H9 (cell line): Measurements from ENCODE around the gene NOVA2. TPM values are rescaled to one million over a fixed set of nuclear protein-coding genes. Genes with fewer than 3 reads are reported as not detected.

Experiments used
- DNase-seq: peaks from one replicate; pipeline ENCODE4 v3.0.0-alpha.2; 2017
- H2AFZ ChIP-seq: one replicate; pipeline ENCODE4 v1.6.1; 2013; ENCODE audit warnings: mild to moderate bottlenecking, low read length, control low read depth, moderate library complexity
- H2AK5ac ChIP-seq: 2 replicates; pipeline ENCODE4 v1.6.1; 2013; ENCODE audit warnings: low read length, control low read depth, mixed read lengths; ENCODE audit not compliant: insufficient read length
- H2BK120ac ChIP-seq: one replicate; pipeline ENCODE4 v1.6.1; 2013; ENCODE audit warnings: low read depth, mild to moderate bottlenecking, low read length, control low read depth, inconsistent platforms; ENCODE audit not compliant: poor library complexity, severe bottlenecking
- H2BK12ac ChIP-seq: 2 replicates; pipeline ENCODE4 v1.6.1; 2013; ENCODE audit warnings: low read length, control low read depth, mixed read lengths, low read depth; ENCODE audit not compliant: insufficient read length
- H2BK15ac ChIP-seq: 2 replicates; pipeline ENCODE4 v1.6.1; 2013; ENCODE audit warnings: low read depth, low read length, control low read depth
- H2BK20ac ChIP-seq: one replicate; pipeline ENCODE4 v1.6.1; 2013; ENCODE audit warnings: low read depth, mild to moderate bottlenecking, low read length, control low read depth, inconsistent platforms; ENCODE audit not compliant: poor library complexity, severe bottlenecking
- H2BK5ac ChIP-seq: 2 replicates; pipeline ENCODE4 v1.6.1; 2013; ENCODE audit warnings: low read length, control low read depth, mixed read lengths; ENCODE audit not compliant: insufficient read length
- H3K14ac ChIP-seq: 2 replicates; pipeline ENCODE4 v1.6.1; 2013; ENCODE audit warnings: low read length, control low read depth; ENCODE audit not compliant: insufficient read depth
- H3K18ac ChIP-seq: 2 replicates; pipeline ENCODE4 v1.6.1; 2013; ENCODE audit warnings: low read depth, mild to moderate bottlenecking, mixed read lengths, low read length, control low read depth; ENCODE audit not compliant: insufficient read length
- H3K23ac ChIP-seq: 2 replicates; pipeline ENCODE4 v1.6.1; 2013; ENCODE audit warnings: low read length, control low read depth, mixed read lengths, low read depth; ENCODE audit not compliant: insufficient read length
- H3K23me2 ChIP-seq: 2 replicates; pipeline ENCODE4 v1.6.1; 2013; ENCODE audit warnings: low read depth, mild to moderate bottlenecking, mixed read lengths, low read length, control low read depth; ENCODE audit not compliant: insufficient read length, poor library complexity, severe bottlenecking
- H3K27ac ChIP-seq: 2 replicates; pipeline ENCODE4 v1.5.1; 2013; ENCODE audit warnings: low read length, control low read depth, mixed read lengths, low read depth; ENCODE audit not compliant: insufficient read length
- H3K27me3 ChIP-seq: 2 replicates; pipeline ENCODE4 v1.6.1; 2013; ENCODE audit warnings: low read length, control low read depth, inconsistent platforms; ENCODE audit not compliant: insufficient read depth
- H3K4ac ChIP-seq: 2 replicates; pipeline ENCODE4 v1.6.1; 2013; ENCODE audit warnings: low read depth, mild to moderate bottlenecking, control low read depth, inconsistent platforms, low read length, moderate library complexity
- H3K4me1 ChIP-seq: 2 replicates; pipeline ENCODE4 v1.6.1; 2013; ENCODE audit warnings: low read length, control low read depth, inconsistent platforms; ENCODE audit not compliant: insufficient read depth
- H3K4me2 ChIP-seq: 2 replicates; pipeline ENCODE4 v1.6.1; 2013; ENCODE audit warnings: low read length, control low read depth, mixed read lengths; ENCODE audit not compliant: insufficient read length, insufficient read depth
- H3K56ac ChIP-seq: 2 replicates; pipeline ENCODE4 v1.6.1; 2013; ENCODE audit warnings: low read depth, mild to moderate bottlenecking, mixed read lengths, low read length, control low read depth; ENCODE audit not compliant: insufficient read length
- H3K79me1 ChIP-seq: 2 replicates; pipeline ENCODE4 v1.6.1; 2013; ENCODE audit warnings: low read depth, mild to moderate bottlenecking, moderate library complexity, low read length, control low read depth, inconsistent platforms; ENCODE audit not compliant: insufficient read depth, poor library complexity, severe bottlenecking
- H3K79me2 ChIP-seq: 2 replicates; pipeline ENCODE4 v1.6.1; 2013; ENCODE audit warnings: low read length, control low read depth, inconsistent platforms; ENCODE audit not compliant: insufficient read depth
- H3K9ac ChIP-seq: 2 replicates; pipeline ENCODE4 v1.6.1; 2013; ENCODE audit warnings: low read length, control low read depth, mixed read lengths; ENCODE audit not compliant: insufficient read length; ENCODE audit errors: extremely low read depth
- H3K9me3 ChIP-seq: one replicate; pipeline ENCODE4 v1.6.1; 2013; ENCODE audit warnings: low read depth, low read length, inconsistent platforms; ENCODE audit not compliant: control insufficient read depth
- H3T11ph ChIP-seq: one replicate; pipeline ENCODE4 v1.6.1; 2013; ENCODE audit warnings: mild to moderate bottlenecking, low read length, control low read depth, inconsistent platforms
- H4K20me1 ChIP-seq: one replicate; pipeline ENCODE4 v1.6.1; 2013; ENCODE audit not compliant: control insufficient read depth, insufficient read length, insufficient read depth
- H4K5ac ChIP-seq: 2 replicates; pipeline ENCODE4 v1.6.1; 2013; ENCODE audit warnings: low read depth, mild to moderate bottlenecking, mixed read lengths, low read length, control low read depth; ENCODE audit not compliant: insufficient read length
- H4K8ac ChIP-seq: replicated peaks from 2 replicates; pipeline ENCODE4 v1.6.1; 2013; ENCODE audit warnings: low read length, control low read depth, mixed read lengths, low read depth; ENCODE audit not compliant: insufficient read length
- H4K91ac ChIP-seq: 2 replicates; pipeline ENCODE4 v1.6.1; 2013; ENCODE audit warnings: low read depth, mild to moderate bottlenecking, moderate library complexity, mixed read lengths, low read length, control low read depth; ENCODE audit not compliant: insufficient read length
- H3K27ac Mint-ChIP-seq, 3 experiments: 2 replicates in 2 of 3; 3 replicates in 1 of 3; pipeline ENCODE4 v1.8.0; 2020 to 2021; ENCODE audit warnings: mixed read lengths in 3 of 3, mild to moderate bottlenecking in 1 of 3, moderate library complexity in 1 of 3
- H3K27me3 Mint-ChIP-seq: 2 replicates; pipeline ENCODE4 v1.8.0; 2021; ENCODE audit warnings: low read depth, mild to moderate bottlenecking, moderate library complexity, mixed read lengths
- H3K36me3 Mint-ChIP-seq, 3 experiments: 2 replicates in 2 of 3; 3 replicates in 1 of 3; pipeline ENCODE4 v1.8.0; 2020 to 2021; ENCODE audit warnings: low read depth in 3 of 3, mixed read lengths in 3 of 3; ENCODE audit not compliant: insufficient read depth in 1 of 3
- H3K4me1 Mint-ChIP-seq, 2 experiments: 2 replicates each; pipeline ENCODE4 v1.8.0; 2020; ENCODE audit warnings: mixed read lengths in 2 of 2
- H3K4me3 Mint-ChIP-seq, 2 experiments: 2 replicates in 1 of 2; 3 replicates in 1 of 2; pipeline ENCODE4 v1.8.0; 2020 to 2021; ENCODE audit warnings: mild to moderate bottlenecking in 2 of 2, mixed read lengths in 2 of 2, moderate library complexity in 1 of 2
- H3K9me3 Mint-ChIP-seq, 2 experiments: 2 replicates in 1 of 2; 3 replicates in 1 of 2; pipeline ENCODE4 v1.8.0; 2020; ENCODE audit warnings: mild to moderate bottlenecking in 2 of 2, mixed read lengths in 2 of 2, moderate library complexity in 1 of 2
- CTCF ChIP-seq: fragments of 200-600 bp; sonication (generic); conservative IDR thresholded peaks from 3 replicates; pipeline ENCODE4 v1.8.0; 2021; ENCODE audit warnings: antibody characterized with exemption, mild to moderate bottlenecking
- WGBS: extraction: QIAGEN DNeasy Blood & Tissue Kit; methylation state at CpG from one replicate; pipeline ENCODE4 v1.1.7; 2013; ENCODE audit warnings: missing lambda C conversion rate, low lambda C conversion rate, mixed read lengths; ENCODE audit not compliant: insufficient read length; ENCODE audit errors: extremely low coverage; 5-methylcytosine and 5-hydroxymethylcytosine counted together
- total RNA-seq: library from RNA; stranded (reverse); gene quantifications from 2 replicates; pipeline ENCODE4 v1.2.1, GENCODE V29; 2021

Gene NOVA2
- total RNA-seq, 1 experiment from 2014 or later: 8.8 TPM

GRCh38 chr19:45919678-45920077 is 54.0 kb downstream of the NOVA2 start:
- Mint-ChIP-seq H3K27me3 (peaks cover 16% of the 10 kb centered on the region; the same call in 1 of the 2 replicates), H3K27ac (no peak overlapping the region; a peak in 1 of 7 replicates), H3K4me1 (peaks cover 5 to 11% of the 10 kb centered on the region in 2 experiments; a peak in 3 of 4 replicates), H3K4me3 (no peak overlapping the region), H3K36me3 (no peaks in the 10 kb centered on the region), H3K9me3 (no peaks in the 10 kb centered on the region)
- Histone ChIP-seq H3K23ac (no peak overlapping the region), H3K4me2 (no peak overlapping the region), H4K5ac (no peak overlapping the region), H3K4me1 (no peaks in the 10 kb centered on the region), H3K79me2 (no peaks in the 10 kb centered on the region), H3K27ac (no peak overlapping the region), H3K56ac (no peak overlapping the region), H3K14ac (no peak overlapping the region), H4K20me1 (no peaks in the 10 kb centered on the region), H3K9me3 (no peaks in the 10 kb centered on the region), H2BK120ac (no peak overlapping the region), H3K79me1 (no peaks in the 10 kb centered on the region), H3T11ph (no peak overlapping the region), H2BK15ac (no peak overlapping the region), H2BK12ac (no peak overlapping the region), H2BK5ac (no peak overlapping the region), H2AFZ (no peak overlapping the region), H3K23me2 (no peaks in the 10 kb centered on the region), H2AK5ac (no peak overlapping the region), H4K8ac (no peak overlapping the region), H3K27me3 (no peaks in the 10 kb centered on the region), H2BK20ac (no peak overlapping the region), H4K91ac (no peak overlapping the region), H3K4ac (no peak overlapping the region), H3K9ac (no peak overlapping the region), H3K18ac (no peak overlapping the region)
- no peak for DNase-seq
- WGBS: no CpG with 5 or more reads among the region's 7 CpGs
- no peak for TF ChIP-seq CTCF
